Thyroid gland (tissue), 4 donors: Measurements from ENCODE around the gene STK38. TPM values are rescaled to one million over a fixed set of nuclear protein-coding genes. Genes with fewer than 3 reads are reported as not detected.

ENCODE experiments used
- DNase-seq, 2 donors: peaks; one replicate each; pipeline ENCODE4 v3.0.0-alpha.2; 2019
- H3K27ac ChIP-seq, 3 donors: fragments of 200-600 bp; sonication (generic); 1 replicate in 2 of 3; 2 replicates in 1 of 3; pipeline ENCODE4 v1.5.1; 2016 to 2019; ENCODE audit warnings: mild to moderate bottlenecking in 1 of 3, moderate library complexity in 1 of 3
- H3K27me3 ChIP-seq: fragments of 200-600 bp; sonication (generic); one replicate; pipeline ENCODE4 v1.5.1; 2019
- H3K36me3 ChIP-seq, 2 donors: fragments of 200-600 bp; sonication (generic); one replicate each; pipeline ENCODE4 v1.5.1; 2016 to 2019
- H3K4me1 ChIP-seq, 2 donors: fragments of 200-600 bp; sonication (generic); one replicate each; pipeline ENCODE4 v1.5.1; 2017 to 2019
- H3K4me3 ChIP-seq, 3 donors: fragments of 200-600 bp; sonication (generic); replicated peaks in 1 of 3; 1 replicate in 2 of 3; 2 replicates in 1 of 3; pipeline ENCODE4 v1.5.1; 2016; ENCODE audit warnings: mild to moderate bottlenecking in 1 of 3
- H3K9me3 ChIP-seq: fragments of 200-600 bp; sonication (generic); one replicate; pipeline ENCODE4 v1.5.1; 2017
- CTCF ChIP-seq, 6 experiments: fragments of 200-600 bp in 3 of 6; fragments of 450-650 bp in 3 of 6; sonication (generic) in 3 of 6; IDR thresholded peaks; one replicate each; pipeline ENCODE4 v1.5.1; 2016 to 2019; ENCODE audit warnings: antibody characterized with exemption in 6 of 6, mild to moderate bottlenecking in 2 of 6, inconsistent platforms in 1 of 6, moderate library complexity in 1 of 6
- POLR2A ChIP-seq, 2 donors: fragments of 450-650 bp; IDR thresholded peaks; one replicate each; pipeline ENCODE4 v1.6.1; 2017; ENCODE audit warnings: antibody characterized with exemption in 2 of 2, mild to moderate bottlenecking in 2 of 2, moderate library complexity in 1 of 2
- WGBS, 2 donors: methylation state at CpG; one replicate each; pipeline ENCODE4 v1.1.5; 2017; 5-methylcytosine and 5-hydroxymethylcytosine counted together
- intact Hi-C: fragments of 100-400 bp; cut with DNase I; formaldehyde crosslinking; loops from one replicate; pipeline ENCODE4 v1.15.1; 2023
- total RNA-seq, 4 donors: library from RNA; depleted of rRNA; stranded (reverse); fragments of >200 nt; gene quantifications; one replicate each; pipeline ENCODE4 v1.2.3, GENCODE V29; 2016

STK38 gene
- total RNA-seq, 4 donors from 2014 or later = 11.9 to 21.9 (median 14.1) TPM

GRCh38 chr6:36499918-36500317 lies 47.4 kb downstream of the STK38 start:
- 90 to 97% methylated on average over 3 to 4 of the region's 4 CpGs for WGBS, 2 donors
- no peak for DNase-seq
- intact Hi-C loops = no loop called here
- H3K9me3 ChIP-seq = no peaks in the 10 kb centered on the region
- no peaks in the 10 kb centered on the region for H3K4me1 ChIP-seq
- no peaks in the 10 kb centered on the region for H3K27me3 ChIP-seq
- H3K27ac ChIP-seq = no peak overlapping the region
- H3K4me3 ChIP-seq = no peak overlapping the region
- peaks cover 7 to 22% of the 10 kb centered on the region in 2 donors for H3K36me3 ChIP-seq
- TF ChIP-seq CTCF (IDR thresholded peaks at IDR 0.05) (no peak), POLR2A (IDR thresholded peaks at IDR 0.05) (no peak)

GRCh38 chr6:36495086-36495485 lies 52.2 kb downstream of the STK38 start:
- Histone ChIP-seq H3K4me1 (peaks cover 3% of the 10 kb centered on the region in 2 donors), H3K27me3 (no peaks in the 10 kb centered on the region), H3K9me3 (no peaks in the 10 kb centered on the region), H3K4me3 (no peak overlapping the region), H3K36me3 (peaks cover 7 to 28% of the 10 kb centered on the region in 2 donors), H3K27ac (no peak overlapping the region)
- intact Hi-C loops = no loop called here
- no peak for TF ChIP-seq CTCF (IDR thresholded peaks at IDR 0.05)
- no peak for TF ChIP-seq POLR2A (IDR thresholded peaks at IDR 0.05)
- WGBS, 2 donors = 95 to 96% methylated on average over 5 of the region's 5 CpGs
- DNase-seq = no peak

GRCh38 chr6:36493859-36494258 lies 53.4 kb downstream of the STK38 start:
- Histone ChIP-seq H3K36me3 (peaks cover 7 to 28% of the 10 kb centered on the region in 2 donors), H3K4me3 (no peak overlapping the region), H3K9me3 (no peaks in the 10 kb centered on the region), H3K27me3 (no peaks in the 10 kb centered on the region), H3K27ac (no peak overlapping the region), H3K4me1 (peaks cover 12 to 14% of the 10 kb centered on the region in 2 donors)
- no peak for DNase-seq
- TF ChIP-seq POLR2A (IDR thresholded peaks at IDR 0.05) (no peak), CTCF (IDR thresholded peaks at IDR 0.05) (no peak)
- 79 to 84% methylated on average over 2 of the region's 2 CpGs for WGBS, 2 donors
- intact Hi-C loops = no loop called here

- 88% methylated on average over 5 to 6 of the region's 6 CpGs for WGBS, 2 donors
- H3K4me1 ChIP-seq = peaks cover 13 to 14% of the 10 kb centered on the region in 2 donors
- TF ChIP-seq POLR2A (IDR thresholded peaks at IDR 0.05) (no peak), CTCF (IDR thresholded peaks at IDR 0.05) (no peak)
- intact Hi-C loops = no loop called here
- no peak overlapping the region for H3K4me3 ChIP-seq
- no peaks in the 10 kb centered on the region for H3K9me3 ChIP-seq
- H3K27me3 ChIP-seq = no peaks in the 10 kb centered on the region
- H3K27ac ChIP-seq = no peak overlapping the region
- peaks cover 7 to 28% of the 10 kb centered on the region in 2 donors for H3K36me3 ChIP-seq
- no peak for DNase-seq
These were observed 54.0 kb downstream of the STK38 start for GRCh38 chr6:36493319-36493718.

GRCh38 chr6:36492621-36493020 lies 54.7 kb downstream of the STK38 start:
- intact Hi-C loops = no loop called here
- H3K27ac ChIP-seq = no peak overlapping the region
- no peak for DNase-seq
- no peak for TF ChIP-seq CTCF (IDR thresholded peaks at IDR 0.05)
- no peak for TF ChIP-seq POLR2A (IDR thresholded peaks at IDR 0.05)
- no peaks in the 10 kb centered on the region for H3K9me3 ChIP-seq
- 86 to 89% methylated on average over 1 of the region's 1 CpG for WGBS, 2 donors
- peaks cover 9 to 32% of the 10 kb centered on the region in 2 donors for H3K36me3 ChIP-seq
- H3K4me1 ChIP-seq = peaks cover 13 to 14% of the 10 kb centered on the region in 2 donors
- H3K27me3 ChIP-seq = no peaks in the 10 kb centered on the region
- H3K4me3 ChIP-seq = no peak overlapping the region
